Caco-2 (cell line): Measurements from ENCODE around the gene DNAJB13. TPM values are rescaled to one million over a fixed set of nuclear protein-coding genes. Genes with fewer than 3 reads are reported as not detected.

ENCODE experiments used
- BruUV-seq: library from RNA; stranded (reverse); fragments of 400-500 nt; replicated peaks from 2 replicates; lab custom pipeline; 2021; lab: Mats Ljungman, UMichigan
- CTCF ChIA-PET: fragments of 300-600 bp; sonication (Branson Sonifier 250); formaldehyde crosslinking; loops from one replicate; lab custom pipeline; 2022; ENCODE audit warnings: antibody characterized with exemption; lab: Charles Lee
- POLR2A ChIA-PET: fragments of 300-600 bp; sonication (Branson Sonifier 250); formaldehyde crosslinking; loops from one replicate; lab custom pipeline; 2022; ENCODE audit warnings: antibody characterized with exemption; lab: Charles Lee
- DNase-seq, 2 experiments: peaks; one replicate each; pipeline versions ENCODE4 v3.0.0 to v3.0.0-alpha.2; 2020 to 2022
- H3K27me3 ChIP-seq: replicated peaks from 2 replicates; pipeline ENCODE4 v1.6.0; 2011; ENCODE audit warnings: low read length; ENCODE audit not compliant: control insufficient read depth, insufficient read depth
- H3K36me3 ChIP-seq: 2 replicates; pipeline ENCODE4 v1.5.1; 2011; ENCODE audit warnings: low read length; ENCODE audit not compliant: control insufficient read depth, insufficient read depth
- H3K4me1 ChIP-seq: fragments of 250-450 bp; sonication (Bioruptor Pico); 2 replicates; pipeline ENCODE4 v1.5.1; 2020; ENCODE audit warnings: mild to moderate bottlenecking
- H3K4me3 ChIP-seq: 2 replicates; pipeline ENCODE4 v1.5.1; 2011; ENCODE audit warnings: low read depth, mild to moderate bottlenecking, control low read depth, low read length
- H3K9me3 ChIP-seq: fragments of 250-450 bp; sonication (Bioruptor Pico); 2 replicates; pipeline ENCODE4 v1.5.1; 2020; ENCODE audit warnings: mild to moderate bottlenecking, moderate library complexity
- H3K27ac Mint-ChIP-seq: one replicate; pipeline ENCODE4 v1.8.0; 2022; ENCODE audit warnings: mixed read lengths; ENCODE audit not compliant: unreplicated experiment
- H3K27me3 Mint-ChIP-seq: one replicate; pipeline ENCODE4 v1.8.0; 2022; ENCODE audit warnings: mixed read lengths; ENCODE audit not compliant: insufficient read depth, unreplicated experiment
- H3K36me3 Mint-ChIP-seq: one replicate; pipeline ENCODE4 v1.8.0; 2022; ENCODE audit warnings: mild to moderate bottlenecking, mixed read lengths; ENCODE audit not compliant: insufficient read depth, unreplicated experiment
- H3K4me1 Mint-ChIP-seq: one replicate; pipeline ENCODE4 v1.8.0; 2022; ENCODE audit warnings: low read depth, mixed read lengths; ENCODE audit not compliant: unreplicated experiment
- H3K4me3 Mint-ChIP-seq: one replicate; pipeline ENCODE4 v1.8.0; 2022; ENCODE audit warnings: mild to moderate bottlenecking, moderate library complexity, mixed read lengths; ENCODE audit not compliant: unreplicated experiment
- H3K9me3 Mint-ChIP-seq: one replicate; pipeline ENCODE4 v1.8.0; 2022; ENCODE audit warnings: mixed read lengths; ENCODE audit not compliant: unreplicated experiment
- intact Hi-C: fragments of 100-400 bp; cut with micrococcal nuclease; formaldehyde crosslinking; loops from one replicate; pipeline ENCODE4 v1.10.0; 2022; ENCODE audit not compliant: unreplicated experiment
- total RNA-seq: library from RNA; stranded (reverse); gene quantifications from 2 replicates; pipeline ENCODE4 v1.2.3, GENCODE V29; 2022
- TF ChIP-seq, protein P1 (sequence below), 2 experiments: fragments of 200-600 bp in 1 of 2; IDR thresholded peaks; 1 replicate in 1 of 2; 2 replicates in 1 of 2; pipeline versions ENCODE4 v1.5.1 to v1.8.0; 2011 to 2022; ENCODE audit warnings: antibody characterized with exemption in 1 of 2, control low read depth in 1 of 2, inconsistent platforms in 1 of 2, low read depth in 1 of 2, low read length in 1 of 2, mild to moderate bottlenecking in 1 of 2, moderate library complexity in 1 of 2; ENCODE audit not compliant: insufficient read depth in 1 of 2, severe bottlenecking in 1 of 2, unreplicated experiment in 1 of 2

The DNAJB13 gene
- total RNA-seq, 1 experiment from 2014 or later = 0.52 TPM

DNA sequence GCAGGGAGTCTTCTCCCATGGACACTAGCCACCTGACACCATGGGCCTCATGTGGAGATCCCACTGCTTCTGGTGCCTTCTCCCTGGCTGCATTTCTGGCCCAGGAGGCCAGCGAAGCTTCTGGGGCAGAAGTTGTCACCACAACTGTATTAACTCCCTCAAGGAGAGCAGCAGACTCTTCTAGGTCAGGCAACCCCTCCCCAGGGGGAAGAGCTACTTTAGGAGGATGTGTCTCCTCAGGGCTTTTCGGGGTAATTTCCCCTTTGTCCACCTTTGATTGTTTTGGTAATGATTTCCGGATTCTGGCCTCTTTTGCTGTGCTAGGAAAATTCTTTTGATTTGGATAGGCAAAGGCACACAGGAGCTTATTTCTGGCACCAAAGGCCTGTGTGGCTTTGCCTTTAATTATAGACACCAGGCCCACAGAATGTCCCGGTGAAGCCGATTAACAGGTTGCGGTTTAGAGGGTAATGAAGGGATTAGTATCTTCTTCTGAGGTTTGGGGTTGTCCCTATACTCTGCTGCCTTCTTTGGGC is 40.7 kb downstream of the DNAJB13 start:
- H3K27ac Mint-ChIP-seq = no peak overlapping the region
- Histone ChIP-seq H3K4me3 (no peak overlapping the region), H3K36me3 (no peaks in the 10 kb centered on the region), H3K27me3 (no peaks in the 10 kb centered on the region), H3K9me3 (no peaks in the 10 kb centered on the region), H3K4me1 (no peaks in the 10 kb centered on the region)
- TF ChIP-seq, protein P1, sequence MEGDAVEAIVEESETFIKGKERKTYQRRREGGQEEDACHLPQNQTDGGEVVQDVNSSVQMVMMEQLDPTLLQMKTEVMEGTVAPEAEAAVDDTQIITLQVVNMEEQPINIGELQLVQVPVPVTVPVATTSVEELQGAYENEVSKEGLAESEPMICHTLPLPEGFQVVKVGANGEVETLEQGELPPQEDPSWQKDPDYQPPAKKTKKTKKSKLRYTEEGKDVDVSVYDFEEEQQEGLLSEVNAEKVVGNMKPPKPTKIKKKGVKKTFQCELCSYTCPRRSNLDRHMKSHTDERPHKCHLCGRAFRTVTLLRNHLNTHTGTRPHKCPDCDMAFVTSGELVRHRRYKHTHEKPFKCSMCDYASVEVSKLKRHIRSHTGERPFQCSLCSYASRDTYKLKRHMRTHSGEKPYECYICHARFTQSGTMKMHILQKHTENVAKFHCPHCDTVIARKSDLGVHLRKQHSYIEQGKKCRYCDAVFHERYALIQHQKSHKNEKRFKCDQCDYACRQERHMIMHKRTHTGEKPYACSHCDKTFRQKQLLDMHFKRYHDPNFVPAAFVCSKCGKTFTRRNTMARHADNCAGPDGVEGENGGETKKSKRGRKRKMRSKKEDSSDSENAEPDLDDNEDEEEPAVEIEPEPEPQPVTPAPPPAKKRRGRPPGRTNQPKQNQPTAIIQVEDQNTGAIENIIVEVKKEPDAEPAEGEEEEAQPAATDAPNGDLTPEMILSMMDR (IDR thresholded peaks at IDR 0.05; ENCODE audit: insufficient read depth in 1 of 2, low read depth in 1 of 2, low read length in 1 of 2, severe bottlenecking in 1 of 2, unreplicated experiment in 1 of 2) = no peak
- no peaks in the 10 kb centered on the region for H3K36me3 Mint-ChIP-seq
- no peaks in the 10 kb centered on the region for H3K27me3 Mint-ChIP-seq
- no peaks in the 10 kb centered on the region for H3K9me3 Mint-ChIP-seq
- CTCF ChIA-PET = no interaction called here
- BruUV-seq = no TSS peak
- H3K4me3 Mint-ChIP-seq = no peak overlapping the region
- no peak for DNase-seq
- POLR2A ChIA-PET = no interaction called here
- intact Hi-C loops = no loop called here
- no peaks in the 10 kb centered on the region for H3K4me1 Mint-ChIP-seq

DNA sequence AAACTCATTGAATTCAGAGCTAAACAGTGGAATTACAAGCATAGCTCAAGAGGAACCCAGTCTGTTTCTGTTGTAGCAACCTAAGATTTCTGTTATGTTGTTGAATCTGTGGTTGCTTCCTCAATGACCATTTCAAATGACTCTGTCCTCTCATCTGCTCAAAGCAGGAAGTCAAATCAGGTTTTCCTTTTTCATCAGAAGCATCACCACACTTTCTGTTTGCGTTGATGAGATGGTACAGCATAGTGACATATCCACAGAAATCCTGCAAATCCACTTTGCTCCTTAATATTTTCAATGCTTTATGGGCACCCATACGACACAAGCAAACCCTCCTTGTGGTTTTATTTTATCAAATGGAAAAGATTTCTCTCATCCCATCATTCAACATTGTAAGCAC is 44.4 kb downstream of the DNAJB13 start:
- Mint-ChIP-seq H3K4me1 (no peaks in the 10 kb centered on the region), H3K9me3 (no peaks in the 10 kb centered on the region), H3K4me3 (no peak overlapping the region), H3K36me3 (no peaks in the 10 kb centered on the region), H3K27me3 (no peaks in the 10 kb centered on the region), H3K27ac (no peak overlapping the region)
- intact Hi-C loops = no loop called here
- BruUV-seq = no TSS peak
- ChIA-PET POLR2A (no interaction called here), CTCF (no interaction called here)
- no peaks in the 10 kb centered on the region for H3K36me3 ChIP-seq
- no peak for DNase-seq
- H3K27me3 ChIP-seq = no peaks in the 10 kb centered on the region
- no peak overlapping the region for H3K4me3 ChIP-seq
- TF ChIP-seq, protein P1 (IDR thresholded peaks at IDR 0.05; ENCODE audit: insufficient read depth in 1 of 2, low read depth in 1 of 2, low read length in 1 of 2, severe bottlenecking in 1 of 2, unreplicated experiment in 1 of 2) = no peak
- no peaks in the 10 kb centered on the region for H3K9me3 ChIP-seq
- no peaks in the 10 kb centered on the region for H3K4me1 ChIP-seq

DNA sequence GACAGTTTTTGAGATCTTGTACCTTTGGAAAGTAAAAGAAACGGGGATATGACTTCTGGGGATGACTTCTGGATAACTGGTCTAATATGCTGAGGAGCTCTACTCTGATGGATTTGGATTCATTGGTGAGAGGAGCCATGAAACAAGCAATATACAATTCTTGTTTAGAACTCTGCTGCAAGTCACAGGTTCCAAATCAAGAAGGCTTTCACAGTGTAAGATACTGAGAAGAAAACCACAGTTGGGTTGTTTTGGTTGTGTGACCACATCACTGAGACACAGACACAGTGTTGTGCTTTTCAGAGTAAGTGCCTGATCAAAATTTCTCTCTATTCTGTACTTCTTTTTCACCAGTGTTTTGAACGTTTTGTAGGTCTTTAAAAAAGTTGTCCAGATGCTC is 44.9 kb downstream of the DNAJB13 start:
- no peak overlapping the region for H3K4me3 ChIP-seq
- Mint-ChIP-seq H3K4me1 (no peaks in the 10 kb centered on the region), H3K27me3 (no peaks in the 10 kb centered on the region), H3K27ac (no peak overlapping the region), H3K4me3 (no peak overlapping the region), H3K9me3 (no peaks in the 10 kb centered on the region), H3K36me3 (no peaks in the 10 kb centered on the region)
- ChIA-PET CTCF (no interaction called here), POLR2A (no interaction called here)
- no peaks in the 10 kb centered on the region for H3K36me3 ChIP-seq
- no peaks in the 10 kb centered on the region for H3K4me1 ChIP-seq
- TF ChIP-seq, protein P1 (IDR thresholded peaks at IDR 0.05; ENCODE audit: insufficient read depth in 1 of 2, low read depth in 1 of 2, low read length in 1 of 2, severe bottlenecking in 1 of 2, unreplicated experiment in 1 of 2) = no peak
- DNase-seq = no peak
- intact Hi-C loops = no loop called here
- BruUV-seq = no TSS peak
- no peaks in the 10 kb centered on the region for H3K27me3 ChIP-seq
- H3K9me3 ChIP-seq = no peaks in the 10 kb centered on the region
